GM18511 (cell line): ENCODE results near the gene NDUFB10.

ENCODE experiments used
- ATAC-seq: cut with Tn5 transposase; IDR thresholded peaks from one replicate; pipeline ENCODE4 v1.9.1; 2021; ENCODE audit warnings: mild to moderate bottlenecking, moderate library complexity; ENCODE audit not compliant: unreplicated experiment

NDUFB10 gene

GRCh38 chr16:1965396-1966001, 6.2 kb downstream of the NDUFB10 start:
- ATAC-seq, result no peak

GRCh38 chr16:1966460-1966859, 7.1 kb downstream of the NDUFB10 start, which contains the start of gene RNF151:
Gene RNF151, plus strand, starts transcription at chr16:1966856. Its CDS starts 26 bp downstream, at chr16:1966882.
- ATAC-seq, result no peak

- no peak for ATAC-seq
These were observed 9.0 kb downstream of the NDUFB10 start for GRCh38 chr16:1968146-1968953.

- peak; percentile 91 for ATAC-seq
These were observed 12.6 kb downstream of the NDUFB10 start, which contains the start of gene TBL3 for GRCh38 chr16:1971796-1972489. Gene TBL3, plus strand, starts transcription at chr16:1972053. Its CDS starts 112 bp downstream, at chr16:1972165.

- ATAC-seq, result peak; percentile 4
These were observed 13.1 kb downstream of the NDUFB10 start for GRCh38 chr16:1972490-1972877.

GRCh38 chr16:1973461-1974156, 14.3 kb downstream of the NDUFB10 start:
- no peak for ATAC-seq

- ATAC-seq, result no peak
These were observed 15.1 kb downstream of the NDUFB10 start for GRCh38 chr16:1974157-1975070.

GRCh38 chr16:1975432-1976215, 16.3 kb downstream of the NDUFB10 start:
- ATAC-seq, result no peak

GRCh38 chr16:1976216-1976520, 16.8 kb downstream of the NDUFB10 start:
- ATAC-seq, result no peak

- no peak for ATAC-seq
These were observed 17.9 kb downstream of the NDUFB10 start for GRCh38 chr16:1976951-1977874.

- no peak for ATAC-seq
These were observed 18.5 kb downstream of the NDUFB10 start for GRCh38 chr16:1977875-1978268.

GRCh38 chr16:1978476-1979120, 19.3 kb downstream of the NDUFB10 start:
- no peak for ATAC-seq

- no peak for ATAC-seq
These were observed 20.1 kb downstream of the NDUFB10 start for GRCh38 chr16:1979271-1980029.

- ATAC-seq, result no peak
These were observed 20.9 kb downstream of the NDUFB10 start for GRCh38 chr16:1980030-1980769.

GRCh38 chr16:1980770-1981087, 21.4 kb downstream of the NDUFB10 start:
- ATAC-seq, result no peak

- no peak for ATAC-seq
These were observed 22.1 kb downstream of the NDUFB10 start, which contains the start of gene NOXO1 for GRCh38 chr16:1981398-1981836. Gene NOXO1, minus strand, starts transcription at chr16:1981469. Its CDS starts 290 bp downstream, at chr16:1981179.
